ENCODE results near the gene SIL1. TPM values are rescaled to one million over a fixed set of nuclear protein-coding genes. Genes with fewer than 3 reads are reported as not detected.

SIL1 gene
- total RNA-seq, 1 experiment from 2014 or later: 10.7 TPM

DNA sequence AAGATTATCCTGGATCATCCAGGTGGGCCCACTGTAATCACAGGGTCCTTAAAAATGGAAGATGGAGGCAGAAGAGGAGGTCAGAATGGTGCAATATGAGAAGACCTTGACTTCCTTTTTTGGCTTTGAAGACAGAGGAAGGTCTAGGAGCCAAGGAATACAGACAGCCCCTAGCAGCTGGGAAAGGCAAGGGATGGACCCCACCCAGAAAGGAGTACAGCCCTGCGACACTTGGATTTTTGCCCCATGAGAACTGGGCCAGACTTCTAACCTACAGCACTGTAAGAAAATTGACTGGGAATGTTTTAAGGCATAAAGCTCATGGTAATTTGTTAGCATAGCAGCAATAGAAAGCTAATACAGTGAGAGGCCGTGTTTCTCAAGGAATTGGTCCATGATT, 256.1 kb downstream of the SIL1 start (continued):
- TF ChIP-seq TEAD1 (CRISPR knock-in tag; IDR thresholded peaks at IDR 0.05): no peak
- TF ChIP-seq ZNF317 (CRISPR knock-in tag; IDR thresholded peaks at IDR 0.05; ENCODE audit: borderline replicate concordance, low read depth): no peak
- TF ChIP-seq ESRRA (CRISPR knock-in tag; IDR thresholded peaks at IDR 0.05; ENCODE audit: borderline replicate concordance): no peak
- TF ChIP-seq ZNF281 (CRISPR knock-in tag; IDR thresholded peaks at IDR 0.05): no peak
- no peak for TF ChIP-seq NR2C2 (CRISPR knock-in tag; IDR thresholded peaks at IDR 0.05)
- no peak for TF ChIP-seq SOX15 (CRISPR knock-in tag; IDR thresholded peaks at IDR 0.05)
- no peak for TF ChIP-seq ZNF232 (CRISPR knock-in tag; IDR thresholded peaks at IDR 0.05)

- H3K4me3 Mint-ChIP-seq: no peak overlapping the region
- ATAC-seq (no peak), DNase-seq (ENCODE audit: low spot score) (no peak)
- POLR2A ChIA-PET: no interaction called here
- CTCF ChIA-PET: interaction anchor here (1.3 to 1.4 kb wide), 2 partner anchors 36 to 149 kb away, joined by 3 to 4 read pairs; no protein-coding TSS in a partner anchor
- no peak overlapping the region for H3K27ac Mint-ChIP-seq
- H3K4me1 Mint-ChIP-seq: peaks cover 41% of the 10 kb centered on the region
- H3K36me3 Mint-ChIP-seq: peaks cover 14% of the 10 kb centered on the region
- no peaks in the 10 kb centered on the region for H3K9me3 Mint-ChIP-seq
- H3K27me3 Mint-ChIP-seq (ENCODE audit: low read depth): no peaks in the 10 kb centered on the region
- TF ChIP-seq OVOL2 (CRISPR knock-in tag; IDR thresholded peaks at IDR 0.05; ENCODE audit: borderline replicate concordance): no peak
- TF ChIP-seq ESRRA (CRISPR knock-in tag; IDR thresholded peaks at IDR 0.05; ENCODE audit: borderline replicate concordance): no peak
- TF ChIP-seq ETV6 (CRISPR knock-in tag; IDR thresholded peaks at IDR 0.05): no peak
- TF ChIP-seq TP53 (CRISPR knock-in tag; IDR thresholded peaks at IDR 0.05): no peak
- TF ChIP-seq NFE2L1 (CRISPR knock-in tag; IDR thresholded peaks at IDR 0.05): no peak
These were observed 259.6 kb downstream of the SIL1 start for GRCh38 chr5:138938526-138938925.

DNA sequence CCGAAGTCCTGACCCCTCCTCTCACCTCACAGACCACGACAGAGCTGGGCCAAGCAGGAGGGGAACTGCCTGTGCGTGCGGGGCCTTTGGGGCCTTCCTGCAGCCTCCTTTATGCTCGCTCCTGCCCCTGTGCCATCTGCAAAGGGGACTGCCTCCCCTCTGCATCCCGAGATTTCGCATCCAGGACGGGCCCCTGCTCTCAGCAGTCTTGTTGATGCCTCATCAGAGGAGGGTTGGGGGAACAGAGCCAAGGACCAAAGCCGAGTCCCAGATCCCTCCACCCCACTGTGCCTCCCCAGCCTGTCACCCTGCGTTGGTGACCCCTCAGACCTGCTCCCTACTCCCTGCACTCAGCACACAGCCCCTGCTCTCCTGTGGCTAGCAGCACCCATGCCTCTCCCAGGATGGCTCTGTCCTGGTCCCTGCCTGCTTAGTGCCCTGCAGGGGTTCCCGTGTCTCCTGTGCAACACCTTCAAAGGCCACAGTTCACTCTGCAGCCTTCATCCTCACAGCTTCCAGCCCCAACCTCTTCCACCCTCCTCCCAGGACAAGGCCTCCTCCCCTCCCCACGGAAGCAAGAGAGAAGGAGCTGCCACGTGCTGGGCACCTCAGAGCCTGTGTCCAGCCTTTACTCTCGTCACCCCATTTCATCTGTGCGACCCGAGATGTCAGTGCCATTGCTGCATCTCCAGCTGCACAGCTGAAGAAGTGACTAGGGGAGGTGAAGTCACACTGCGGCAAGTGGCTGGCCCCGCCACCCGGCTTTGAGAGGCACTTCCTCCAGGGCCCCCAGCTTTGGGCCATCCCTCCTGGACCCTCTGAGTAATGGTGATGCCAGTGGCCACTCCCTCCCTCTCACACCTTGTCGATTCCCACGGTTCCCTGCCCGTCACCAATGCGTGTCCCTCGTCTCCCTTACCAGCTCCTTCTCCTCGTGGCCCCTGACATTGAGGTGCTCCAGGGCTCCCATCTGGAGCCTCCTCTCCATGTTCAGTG, 260.5 kb downstream of the SIL1 start:
- no peaks in the 10 kb centered on the region for H3K27me3 Mint-ChIP-seq (ENCODE audit: low read depth)
- H3K4me1 Mint-ChIP-seq: peaks cover 38% of the 10 kb centered on the region
- H3K4me3 Mint-ChIP-seq: no peak overlapping the region
- no peak for TF ChIP-seq ZNF317 (CRISPR knock-in tag; IDR thresholded peaks at IDR 0.05; ENCODE audit: borderline replicate concordance, low read depth)
- no peak for TF ChIP-seq JAZF1 (CRISPR knock-in tag; IDR thresholded peaks at IDR 0.05)
- TF ChIP-seq, protein P1, sequence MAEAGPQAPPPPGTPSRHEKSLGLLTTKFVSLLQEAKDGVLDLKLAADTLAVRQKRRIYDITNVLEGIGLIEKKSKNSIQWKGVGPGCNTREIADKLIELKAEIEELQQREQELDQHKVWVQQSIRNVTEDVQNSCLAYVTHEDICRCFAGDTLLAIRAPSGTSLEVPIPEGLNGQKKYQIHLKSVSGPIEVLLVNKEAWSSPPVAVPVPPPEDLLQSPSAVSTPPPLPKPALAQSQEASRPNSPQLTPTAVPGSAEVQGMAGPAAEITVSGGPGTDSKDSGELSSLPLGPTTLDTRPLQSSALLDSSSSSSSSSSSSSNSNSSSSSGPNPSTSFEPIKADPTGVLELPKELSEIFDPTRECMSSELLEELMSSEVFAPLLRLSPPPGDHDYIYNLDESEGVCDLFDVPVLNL (CRISPR knock-in tag; IDR thresholded peaks at IDR 0.05; ENCODE audit: borderline replicate concordance, low read depth): no peak
- TF ChIP-seq JUN (CRISPR knock-in tag; IDR thresholded peaks at IDR 0.05): no peak
- TF ChIP-seq, protein P2, sequence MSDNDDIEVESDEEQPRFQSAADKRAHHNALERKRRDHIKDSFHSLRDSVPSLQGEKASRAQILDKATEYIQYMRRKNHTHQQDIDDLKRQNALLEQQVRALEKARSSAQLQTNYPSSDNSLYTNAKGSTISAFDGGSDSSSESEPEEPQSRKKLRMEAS (CRISPR knock-in tag; IDR thresholded peaks at IDR 0.05): no peak
- no peak for TF ChIP-seq CTCF (IDR thresholded peaks at IDR 0.05)
- TF ChIP-seq ZSCAN18 (CRISPR knock-in tag; IDR thresholded peaks at IDR 0.05): no peak
- no peak for TF ChIP-seq EMX1 (CRISPR knock-in tag; IDR thresholded peaks at IDR 0.05)
- no peak for TF ChIP-seq TP53 (CRISPR knock-in tag; IDR thresholded peaks at IDR 0.05)
- TF ChIP-seq, protein P3, sequence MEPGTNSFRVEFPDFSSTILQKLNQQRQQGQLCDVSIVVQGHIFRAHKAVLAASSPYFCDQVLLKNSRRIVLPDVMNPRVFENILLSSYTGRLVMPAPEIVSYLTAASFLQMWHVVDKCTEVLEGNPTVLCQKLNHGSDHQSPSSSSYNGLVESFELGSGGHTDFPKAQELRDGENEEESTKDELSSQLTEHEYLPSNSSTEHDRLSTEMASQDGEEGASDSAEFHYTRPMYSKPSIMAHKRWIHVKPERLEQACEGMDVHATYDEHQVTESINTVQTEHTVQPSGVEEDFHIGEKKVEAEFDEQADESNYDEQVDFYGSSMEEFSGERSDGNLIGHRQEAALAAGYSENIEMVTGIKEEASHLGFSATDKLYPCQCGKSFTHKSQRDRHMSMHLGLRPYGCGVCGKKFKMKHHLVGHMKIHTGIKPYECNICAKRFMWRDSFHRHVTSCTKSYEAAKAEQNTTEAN (CRISPR knock-in tag; IDR thresholded peaks at IDR 0.05): no peak
- TF ChIP-seq, protein P4, sequence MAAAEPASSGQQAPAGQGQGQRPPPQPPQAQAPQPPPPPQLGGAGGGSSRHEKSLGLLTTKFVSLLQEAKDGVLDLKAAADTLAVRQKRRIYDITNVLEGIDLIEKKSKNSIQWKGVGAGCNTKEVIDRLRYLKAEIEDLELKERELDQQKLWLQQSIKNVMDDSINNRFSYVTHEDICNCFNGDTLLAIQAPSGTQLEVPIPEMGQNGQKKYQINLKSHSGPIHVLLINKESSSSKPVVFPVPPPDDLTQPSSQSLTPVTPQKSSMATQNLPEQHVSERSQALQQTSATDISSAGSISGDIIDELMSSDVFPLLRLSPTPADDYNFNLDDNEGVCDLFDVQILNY (CRISPR knock-in tag; IDR thresholded peaks at IDR 0.05): no peak
- TF ChIP-seq ZMAT4 (CRISPR knock-in tag; IDR thresholded peaks at IDR 0.05): no peak
- no peak overlapping the region for H3K27ac Mint-ChIP-seq
- peaks cover 23% of the 10 kb centered on the region for H3K36me3 Mint-ChIP-seq
- DNase-seq (ENCODE audit: low spot score): no peak
- ATAC-seq: peak; percentile 10
- ChIA-PET POLR2A (no interaction called here), CTCF (interaction anchor here (1.3 to 1.4 kb wide), 2 partner anchors 37 to 148 kb away, joined by 3 to 4 read pairs; no protein-coding TSS in a partner anchor)
- H3K9me3 Mint-ChIP-seq: no peaks in the 10 kb centered on the region

Data from WTC11 (cell line).